Lower lobe of right lung (tissue), 2 donors: ENCODE results near the gene ATP10A. TPM values are rescaled to one million over a fixed set of nuclear protein-coding genes. Genes with fewer than 3 reads are reported as not detected.
A peak's percentile ranks its signal among the peaks of the same experiment; 100 is the strongest.
"Not testable (repeated sequence)": the region's sequence is repeated elsewhere in the genome, so short reads cannot be mapped to it uniquely, and the experiment has no call there.

Experiments
- ATAC-seq, 2 donors: fragments of 200-7000 bp; cut with Tn5 transposase; one replicate each; pipeline ENCODE4 v1.9.1; 2020 to 2022; ENCODE audit warnings: mild to moderate bottlenecking in 2 of 2, moderate library complexity in 2 of 2
- DNase-seq: peaks from one replicate; pipeline ENCODE4 v3.0.0-alpha.2; 2020
- H3K27ac ChIP-seq: fragments of 200-600 bp; one replicate; pipeline ENCODE4 v1.8.0; 2022
- H3K27me3 ChIP-seq: fragments of 200-600 bp; one replicate; pipeline ENCODE4 v1.8.0; 2022; ENCODE audit warnings: low read depth
- H3K36me3 ChIP-seq: fragments of 200-600 bp; one replicate; pipeline ENCODE4 v1.8.0; 2022; ENCODE audit warnings: mild to moderate bottlenecking
- H3K4me1 ChIP-seq: fragments of 200-600 bp; one replicate; pipeline ENCODE4 v1.8.0; 2022
- H3K4me3 ChIP-seq: fragments of 200-600 bp; one replicate; pipeline ENCODE4 v1.8.0; 2022; ENCODE audit warnings: mild to moderate bottlenecking
- H3K9me3 ChIP-seq: fragments of 200-600 bp; one replicate; pipeline ENCODE4 v1.8.0; 2022
- CTCF ChIP-seq: fragments of 200-600 bp; IDR thresholded peaks from one replicate; pipeline ENCODE4 v1.8.0; 2022; ENCODE audit warnings: antibody characterized with exemption, mild to moderate bottlenecking
- intact Hi-C: fragments of 100-400 bp; cut with DNase I; formaldehyde crosslinking; loops from one replicate; pipeline ENCODE4 v1.11.0; 2022
- total RNA-seq: library from RNA; stranded (reverse); fragmentation: NEBNext Ultra II Directional; extraction: Animal tissue kit (Norgen Biotek cat#: 25700); gene quantifications from one replicate; pipeline ENCODE4 v1.2.1, GENCODE V29; 2021
- donor health status: DM: no; HTN: yes; CAD: no; lungs with severe emphysema.

The ATP10A gene
- total RNA-seq, 1 donor from 2014 or later: 43.5 TPM

GRCh38 chr15:25883463-25884259 is 20.5 kb upstream of the ATP10A start:
- ATAC-seq: peak; percentile 64 to 81

GRCh38 chr15:25882466-25882865 is 19.3 kb upstream of the ATP10A start:
- intact Hi-C loops: no loop called here

More at GRCh38 chr15:25883463-25884259, 20.5 kb upstream of the ATP10A start:
- TF ChIP-seq CTCF: no peak
- intact Hi-C loops: no loop called here
- DNase-seq: no peak
- Histone ChIP-seq H3K27me3 (no peaks in the 10 kb centered on the region), H3K27ac (no peak overlapping the region), H3K36me3 (no peaks in the 10 kb centered on the region), H3K9me3 (no peaks in the 10 kb centered on the region), H3K4me1 (peaks cover 9% of the 10 kb centered on the region), H3K4me3 (no peak overlapping the region)

GRCh38 chr15:25880877-25881276 is 17.8 kb upstream of the ATP10A start:
- H3K27ac ChIP-seq: peak overlapping the region; percentile 34
- ATAC-seq, H3K36me3 ChIP-seq, DNase-seq, H3K4me1 ChIP-seq, H3K27me3 ChIP-seq, H3K4me3 ChIP-seq, H3K9me3 ChIP-seq, intact Hi-C loops: not testable (repeated sequence)

More at GRCh38 chr15:25882466-25882865, 19.3 kb upstream of the ATP10A start:
- H3K4me3 ChIP-seq: no peak overlapping the region
- ATAC-seq (no peak), DNase-seq (no peak)
- no peaks in the 10 kb centered on the region for H3K36me3 ChIP-seq
- no peaks in the 10 kb centered on the region for H3K9me3 ChIP-seq
- no peak for TF ChIP-seq CTCF
- H3K27me3 ChIP-seq: no peaks in the 10 kb centered on the region
- peaks cover 9% of the 10 kb centered on the region for H3K4me1 ChIP-seq
- H3K27ac ChIP-seq: no peak overlapping the region

GRCh38 chr15:25880411-25880810 is 17.3 kb upstream of the ATP10A start:
- ATAC-seq (no peak), DNase-seq (no peak)
- Histone ChIP-seq H3K27me3 (no peaks in the 10 kb centered on the region), H3K4me1 (no peaks in the 10 kb centered on the region), H3K36me3 (no peaks in the 10 kb centered on the region), H3K9me3 (no peaks in the 10 kb centered on the region), H3K4me3 (no peak overlapping the region), H3K27ac (peak overlapping the region; percentile 34)
- intact Hi-C loops: no loop called here
- no peak for TF ChIP-seq CTCF

GRCh38 chr15:25879438-25879837 is 16.3 kb upstream of the ATP10A start:
- Histone ChIP-seq H3K4me3 (no peak overlapping the region), H3K36me3 (no peaks in the 10 kb centered on the region), H3K9me3 (no peaks in the 10 kb centered on the region), H3K27ac (no peak overlapping the region), H3K4me1 (no peaks in the 10 kb centered on the region), H3K27me3 (no peaks in the 10 kb centered on the region)
- DNase-seq (no peak), ATAC-seq (no peak)
- no peak for TF ChIP-seq CTCF
- intact Hi-C loops: no loop called here

- ATAC-seq (peak; percentile 93), DNase-seq (no peak)
- peak overlapping the region; percentile 73 for H3K27ac ChIP-seq
- H3K4me1 ChIP-seq: no peaks in the 10 kb centered on the region
- intact Hi-C loops: no loop called here
- no peak for TF ChIP-seq CTCF
- H3K9me3 ChIP-seq: no peaks in the 10 kb centered on the region
- no peaks in the 10 kb centered on the region for H3K36me3 ChIP-seq
- no peak overlapping the region for H3K4me3 ChIP-seq
- H3K27me3 ChIP-seq: no peaks in the 10 kb centered on the region
Observed at GRCh38 chr15:25877681-25878080, 14.6 kb upstream of the ATP10A start.
